Neural crest cell (in vitro differentiated cells): Measurements from ENCODE around the gene AP1M1. TPM values are rescaled to one million over a fixed set of nuclear protein-coding genes. Genes with fewer than 3 reads are reported as not detected.
A peak's percentile ranks its signal among the peaks of the same experiment; 100 is the strongest.

Experiments used
- DNase-seq: peaks from one replicate; pipeline ENCODE4 v3.0.0; 2021; ENCODE audit warnings: low read depth, mixed read lengths, low spot score
- H3K27ac Mint-ChIP-seq: one replicate; pipeline ENCODE4 v1.8.0; 2021; ENCODE audit warnings: mild to moderate bottlenecking, mixed read lengths; ENCODE audit not compliant: unreplicated experiment
- H3K27me3 Mint-ChIP-seq: 2 replicates; pipeline ENCODE4 v1.8.0; 2021; ENCODE audit warnings: low read depth, mild to moderate bottlenecking, mixed read lengths
- H3K36me3 Mint-ChIP-seq: 2 replicates; pipeline ENCODE4 v1.8.0; 2021; ENCODE audit warnings: low read depth, mild to moderate bottlenecking, mixed read lengths
- H3K4me1 Mint-ChIP-seq: 2 replicates; pipeline ENCODE4 v1.8.0; 2021; ENCODE audit warnings: mixed read lengths
- H3K4me3 Mint-ChIP-seq: one replicate; pipeline ENCODE4 v1.8.0; 2021; ENCODE audit warnings: mild to moderate bottlenecking, mixed read lengths
- H3K9me3 Mint-ChIP-seq: 2 replicates; pipeline ENCODE4 v1.8.0; 2021; ENCODE audit warnings: mixed read lengths
- CTCF ChIP-seq: fragments of 200-600 bp; sonication (generic); conservative IDR thresholded peaks from 2 replicates; pipeline ENCODE4 v1.5.0; 2021; ENCODE audit warnings: antibody characterized with exemption, mild to moderate bottlenecking
- total RNA-seq: library from RNA; stranded (reverse); gene quantifications from 2 replicates; pipeline ENCODE4 v1.2.1, GENCODE V29; 2021

AP1M1 gene
- total RNA-seq, 1 donor from 2014 or later = 97.6 TPM

GRCh38 chr19:16218851-16219250 lies 21.1 kb downstream of the AP1M1 start:
- H3K9me3 Mint-ChIP-seq = peaks cover 6% of the 10 kb centered on the region
- H3K27ac Mint-ChIP-seq = no peak overlapping the region
- no peak overlapping the region for H3K4me3 Mint-ChIP-seq
- DNase-seq = no peak
- H3K27me3 Mint-ChIP-seq = no peaks in the 10 kb centered on the region
- no peaks in the 10 kb centered on the region for H3K4me1 Mint-ChIP-seq
- peaks cover 53% of the 10 kb centered on the region for H3K36me3 Mint-ChIP-seq
- no peak for TF ChIP-seq CTCF

GRCh38 chr19:16222806-16223205 lies 25.1 kb downstream of the AP1M1 start:
- Mint-ChIP-seq H3K27ac (no peak overlapping the region), H3K27me3 (no peaks in the 10 kb centered on the region), H3K36me3 (peaks cover 40% of the 10 kb centered on the region), H3K9me3 (peaks cover 6% of the 10 kb centered on the region), H3K4me3 (no peak overlapping the region), H3K4me1 (no peaks in the 10 kb centered on the region)
- no peak for TF ChIP-seq CTCF
- no peak for DNase-seq

GRCh38 chr19:16223746-16224145 lies 26.0 kb downstream of the AP1M1 start:
- H3K4me1 Mint-ChIP-seq = no peaks in the 10 kb centered on the region

GRCh38 chr19:16224293-16225045 lies 26.8 kb downstream of the AP1M1 start:
- Mint-ChIP-seq H3K4me1 (no peaks in the 10 kb centered on the region), H3K27me3 (no peaks in the 10 kb centered on the region), H3K27ac (peak overlapping the region; percentile 27), H3K36me3 (peaks cover 31% of the 10 kb centered on the region), H3K9me3 (peaks cover 6% of the 10 kb centered on the region), H3K4me3 (no peak overlapping the region)
- no peak for DNase-seq
- TF ChIP-seq CTCF = no peak

More at GRCh38 chr19:16223746-16224145, 26.0 kb downstream of the AP1M1 start:
- Mint-ChIP-seq H3K36me3 (peaks cover 35% of the 10 kb centered on the region), H3K9me3 (peaks cover 6% of the 10 kb centered on the region), H3K4me3 (no peak overlapping the region), H3K27ac (no peak overlapping the region), H3K27me3 (no peaks in the 10 kb centered on the region)
- no peak for TF ChIP-seq CTCF
- DNase-seq = no peak

- H3K4me1 Mint-ChIP-seq = no peaks in the 10 kb centered on the region
- no peak for DNase-seq
- TF ChIP-seq CTCF = no peak
- H3K4me3 Mint-ChIP-seq = no peak overlapping the region
- no peaks in the 10 kb centered on the region for H3K27me3 Mint-ChIP-seq
- peaks cover 4% of the 10 kb centered on the region for H3K9me3 Mint-ChIP-seq
- H3K27ac Mint-ChIP-seq = no peak overlapping the region
- peaks cover 29% of the 10 kb centered on the region for H3K36me3 Mint-ChIP-seq
These were observed 27.8 kb downstream of the AP1M1 start for GRCh38 chr19:16225279-16226183.
